Measurements from ENCODE around the gene SFXN5.
"Not testable (repeated sequence)": the region's sequence is repeated elsewhere in the genome, so short reads cannot be mapped to it uniquely, and the experiment has no call there.

Gene SFXN5

GRCh38 chr2:73076701-73077423, 5.3 kb upstream of the SFXN5 start:
- DNase-seq: no peak

- no peak for DNase-seq
Observed at GRCh38 chr2:73075477-73076373, 4.2 kb upstream of the SFXN5 start.

- DNase-seq: no peak
Observed at GRCh38 chr2:73074110-73075069, 2.9 kb upstream of the SFXN5 start.

- no peak for DNase-seq
Observed at GRCh38 chr2:73072416-73072815, 904 bp upstream of the SFXN5 start.

- DNase-seq: no peak
Observed at GRCh38 chr2:73072129-73072395, 550 bp upstream of the SFXN5 start.

GRCh38 chr2:73070643-73071359, 711 bp downstream of the SFXN5 start:
- no peak for DNase-seq

- DNase-seq: no peak
Observed at GRCh38 chr2:73069855-73070642, 1.5 kb downstream of the SFXN5 start.

- DNase-seq: no peak
Observed at GRCh38 chr2:73069041-73069854, 2.3 kb downstream of the SFXN5 start.

- DNase-seq: no peak
Observed at GRCh38 chr2:73068147-73068546, 3.4 kb downstream of the SFXN5 start.

- DNase-seq: no peak
Observed at GRCh38 chr2:73067043-73067442, 4.5 kb downstream of the SFXN5 start.

GRCh38 chr2:73065070-73065469, 6.4 kb downstream of the SFXN5 start:
- DNase-seq: not testable (repeated sequence)

- DNase-seq: no peak
Observed at GRCh38 chr2:73063909-73064875, 7.3 kb downstream of the SFXN5 start.

GRCh38 chr2:73063472-73063871, 8.0 kb downstream of the SFXN5 start:
- DNase-seq: no peak

GRCh38 chr2:73059106-73059505, 12.4 kb downstream of the SFXN5 start:
- no peak for DNase-seq

- DNase-seq: no peak
Observed at GRCh38 chr2:73054980-73055379, 16.5 kb downstream of the SFXN5 start.

GRCh38 chr2:73053316-73054114, 18.0 kb downstream of the SFXN5 start:
- no peak for DNase-seq

- DNase-seq: no peak
Observed at GRCh38 chr2:73050121-73050545, 21.4 kb downstream of the SFXN5 start.
